Renal cortex interstitium (tissue), 11 donors: ENCODE measurements around the gene SHC3. TPM values are rescaled to one million over a fixed set of nuclear protein-coding genes. Genes with fewer than 3 reads are reported as not detected.
A peak's percentile ranks its signal among the peaks of the same experiment; 100 is the strongest.

Experiments used
- DNase-seq, 11 donors: peaks; one replicate each; pipeline ENCODE4 v3.0.0-alpha.2; 2013; ENCODE audit warnings: low read depth in 9 of 11, low spot score in 4 of 11; ENCODE audit errors: extremely low read depth in 1 of 11
- polyA plus RNA-seq, 3 donors: library from polyadenylated mRNA; unstranded; fragments of 120-200 nt; gene quantifications; one replicate each; pipeline ENCODE4 v1.2.1, GENCODE V29; 2013; ENCODE audit not compliant: insufficient read length in 3 of 3

Gene SHC3
- polyA plus RNA-seq, 3 donors = 2.4 to 3.4 (median 2.7) TPM

GRCh38 chr9:89000371-89000781, 178.2 kb downstream of the SHC3 start:
- DNase-seq = no peak

- no peak for DNase-seq
Observed at GRCh38 chr9:88998911-88999310, 179.7 kb downstream of the SHC3 start.

- no peak for DNase-seq
Observed at GRCh38 chr9:88998503-88998902, 180.1 kb downstream of the SHC3 start.

- no peak for DNase-seq
Observed at GRCh38 chr9:88997646-88998045, 181.0 kb downstream of the SHC3 start.

- DNase-seq = no peak
Observed at GRCh38 chr9:88996921-88997235, 181.7 kb downstream of the SHC3 start.

GRCh38 chr9:88996046-88996920, 182.3 kb downstream of the SHC3 start:
- no peak for DNase-seq

GRCh38 chr9:88995627-88996026, 183.0 kb downstream of the SHC3 start:
- DNase-seq = no peak

GRCh38 chr9:88995200-88995577, 183.4 kb downstream of the SHC3 start:
- DNase-seq = no peak

- DNase-seq = no peak
Observed at GRCh38 chr9:88994469-88995199, 184.0 kb downstream of the SHC3 start.

GRCh38 chr9:88993871-88994460, 184.7 kb downstream of the SHC3 start:
- no peak for DNase-seq

GRCh38 chr9:88993327-88993726, 185.3 kb downstream of the SHC3 start:
- DNase-seq = no peak

- no peak for DNase-seq
Observed at GRCh38 chr9:88992556-88992955, 186.1 kb downstream of the SHC3 start.

GRCh38 chr9:88991066-88992034, 187.3 kb downstream of the SHC3 start, which contains the start of gene S1PR3:
Gene S1PR3 (plus strand): TSS chr9:88991468. CDS start chr9:89001201, 9,733 bp downstream.
- DNase-seq = peak in 6 of 11 donors; percentile 54 to 68 (median 60)

- DNase-seq = no peak
Observed at GRCh38 chr9:88990729-88991065, 187.9 kb downstream of the SHC3 start.

GRCh38 chr9:88990041-88990728, 188.4 kb downstream of the SHC3 start:
- no peak for DNase-seq

- no peak for DNase-seq
Observed at GRCh38 chr9:88988796-88989641, 189.6 kb downstream of the SHC3 start.

GRCh38 chr9:88987661-88988060, 191.0 kb downstream of the SHC3 start:
- DNase-seq = no peak

- no peak for DNase-seq
Observed at GRCh38 chr9:88986776-88987175, 191.8 kb downstream of the SHC3 start.
